HCT116 (cell line): ENCODE results near the gene LTO1. TPM values are rescaled to one million over a fixed set of nuclear protein-coding genes. Genes with fewer than 3 reads are reported as not detected.

Experiments
- ATAC-seq: fragments of 200-7000 bp; cut with Tn5 transposase; 2 replicates; pipeline ENCODE4 v1.9.1; 2020; ENCODE audit warnings: mild to moderate bottlenecking, moderate library complexity
- BruUV-seq: library from RNA; stranded (reverse); fragments of 400-500 nt; replicated peaks from 2 replicates; lab custom pipeline; 2021; lab: Mats Ljungman, UMichigan
- CTCF ChIA-PET: fragments of 300-600 bp; sonication (Branson Sonifier 250); formaldehyde crosslinking; loops from one replicate; lab custom pipeline; 2021; ENCODE audit warnings: antibody characterized with exemption; lab: Charles Lee
- POLR2A ChIA-PET: fragments of 300-600, 350-600 bp; sonication (Branson Sonifier 250); formaldehyde crosslinking; loops from one replicate; lab custom pipeline; 2021; ENCODE audit warnings: antibody characterized with exemption; lab: Charles Lee
- RAD21 ChIA-PET, 2 experiments: fragments of 300-600 bp; sonication (Branson Sonifier 250); formaldehyde crosslinking; loops; one replicate each; lab custom pipeline; 2023; ENCODE audit warnings: low total read pairs in 2 of 2; ENCODE audit not compliant: uncharacterized antibody in 2 of 2, unreplicated experiment in 2 of 2, low non-redundant PET in 1 of 2; lab: Charles Lee
- DNase-seq: peaks from one replicate; pipeline ENCODE4 v3.0.0-alpha.2; 2010; ENCODE audit warnings: low read depth, low spot score
- H2AFZ ChIP-seq: fragments of 200-600 bp; shearing (Covaris generic), sonication (generic); 2 replicates; pipeline ENCODE4 v1.6.1; 2017; ENCODE audit warnings: low read depth, mixed run types, mixed read lengths, antibody characterized with exemption, low read length; ENCODE audit not compliant: poor library complexity, severe bottlenecking
- H3K27ac ChIP-seq: 2 replicates; pipeline ENCODE4 v1.5.1; 2012; ENCODE audit warnings: low read depth, low read length
- H3K27me3 ChIP-seq: fragments of 200-600 bp; sonication (generic); 2 replicates; pipeline ENCODE4 v1.6.1; 2016; ENCODE audit warnings: mixed run types, low read length, mixed read lengths; ENCODE audit not compliant: insufficient read depth
- H3K36me3 ChIP-seq, 2 experiments: fragments of 200-500 bp in 1 of 2; fragments of 200-600 bp in 1 of 2; sonication (Bioruptor generic) in 1 of 2; sonication (generic) in 1 of 2; 2 replicates each; pipeline versions ENCODE4 v1.5.1 to v1.6.1; 2014 to 2016; ENCODE audit warnings: low read length in 2 of 2, inconsistent platforms in 1 of 2, mixed read lengths in 1 of 2, mixed run types in 1 of 2; ENCODE audit not compliant: insufficient read depth in 2 of 2, control insufficient read depth in 1 of 2
- H3K4me1 ChIP-seq, 2 experiments: fragments of 200-600 bp in 1 of 2; sonication (generic) in 1 of 2; 2 replicates each; pipeline versions ENCODE4 v1.5.1 to v1.6.1; 2012 to 2017; ENCODE audit warnings: low read length in 2 of 2, inconsistent platforms in 1 of 2, mild to moderate bottlenecking in 1 of 2, mixed read lengths in 1 of 2, mixed run types in 1 of 2, moderate library complexity in 1 of 2; ENCODE audit not compliant: insufficient read depth in 2 of 2, control insufficient read depth in 1 of 2
- H3K4me2 ChIP-seq: fragments of 200-600 bp; sonication (generic); 2 replicates; pipeline ENCODE4 v1.6.1; 2017; ENCODE audit warnings: mixed run types, low read length, mixed read lengths
- H3K4me3 ChIP-seq, 2 experiments: fragments of 200-600 bp in 1 of 2; sonication (generic) in 1 of 2; replicated peaks in 1 of 2; 2 replicates each; pipeline ENCODE4 v1.5.1; 2011 to 2016; ENCODE audit warnings: low read length in 2 of 2, control low read depth in 1 of 2, low read depth in 1 of 2, mild to moderate bottlenecking in 1 of 2, mixed read lengths in 1 of 2, mixed run types in 1 of 2
- H3K79me2 ChIP-seq: fragments of 200-600 bp; sonication (generic); 2 replicates; pipeline ENCODE4 v1.6.1; 2017; ENCODE audit warnings: mild to moderate bottlenecking, mixed run types, low read length, moderate library complexity, mixed read lengths; ENCODE audit not compliant: insufficient read depth
- H3K9ac ChIP-seq: fragments of 200-600 bp; sonication (generic); 2 replicates; pipeline ENCODE4 v1.6.1; 2016; ENCODE audit warnings: low read length, mixed read lengths
- H3K9me2 ChIP-seq: fragments of 200-600 bp; sonication (generic), shearing (Covaris generic); 2 replicates; pipeline ENCODE4 v1.6.1; 2017; ENCODE audit warnings: mixed run types, mild to moderate bottlenecking, moderate library complexity; ENCODE audit not compliant: insufficient read depth
- H3K9me3 ChIP-seq, 2 experiments: fragments of 200-500 bp in 1 of 2; fragments of 200-600 bp in 1 of 2; sonication (Bioruptor generic) in 1 of 2; sonication (generic) in 1 of 2; 2 replicates each; pipeline ENCODE4 v1.6.1; 2014 to 2017; ENCODE audit warnings: low read length in 2 of 2, mixed read lengths in 2 of 2, inconsistent platforms in 1 of 2, low read depth in 1 of 2, mild to moderate bottlenecking in 1 of 2, mixed run types in 1 of 2, moderate library complexity in 1 of 2; ENCODE audit not compliant: control insufficient read depth in 1 of 2, insufficient read depth in 1 of 2
- H4K20me1 ChIP-seq: fragments of 200-600 bp; sonication (generic), shearing (Covaris generic); 2 replicates; pipeline ENCODE4 v1.6.1; 2017; ENCODE audit warnings: mixed run types, mild to moderate bottlenecking, moderate library complexity; ENCODE audit not compliant: insufficient read depth
- CBX3 ChIP-seq: IDR thresholded peaks from 2 replicates; pipeline ENCODE4 v1.6.1; 2012; ENCODE audit warnings: low read depth
- EGR1 ChIP-seq: IDR thresholded peaks from 2 replicates; pipeline ENCODE4 v1.6.1; 2012; ENCODE audit warnings: low read depth
- EZH2phosphoT487 ChIP-seq: fragments of 200-600 bp; IDR thresholded peaks from 2 replicates; pipeline ENCODE4 v1.6.1; 2018; ENCODE audit warnings: antibody characterized with exemption, borderline replicate concordance
- SIN3A ChIP-seq: IDR thresholded peaks from 2 replicates; pipeline ENCODE4 v1.6.1; 2012; ENCODE audit warnings: low read depth
- SP1 ChIP-seq: IDR thresholded peaks from 2 replicates; pipeline ENCODE4 v1.6.1; 2012; ENCODE audit warnings: low read depth
- intact Hi-C: fragments of 100-400 bp; cut with micrococcal nuclease; formaldehyde crosslinking; loops from 2 replicates; pipeline ENCODE4 v1.10.0; 2022
- total RNA-seq: library from RNA; stranded (reverse); gene quantifications from one replicate; pipeline ENCODE4 v1.2.1, GENCODE V29; 2021; ENCODE audit not compliant: unreplicated experiment
- TF ChIP-seq, protein P1 (sequence below): IDR thresholded peaks from 2 replicates; pipeline ENCODE4 v1.6.1; 2012

The LTO1 gene
- total RNA-seq, 1 experiment from 2014 or later = 21.3 TPM

DNA sequence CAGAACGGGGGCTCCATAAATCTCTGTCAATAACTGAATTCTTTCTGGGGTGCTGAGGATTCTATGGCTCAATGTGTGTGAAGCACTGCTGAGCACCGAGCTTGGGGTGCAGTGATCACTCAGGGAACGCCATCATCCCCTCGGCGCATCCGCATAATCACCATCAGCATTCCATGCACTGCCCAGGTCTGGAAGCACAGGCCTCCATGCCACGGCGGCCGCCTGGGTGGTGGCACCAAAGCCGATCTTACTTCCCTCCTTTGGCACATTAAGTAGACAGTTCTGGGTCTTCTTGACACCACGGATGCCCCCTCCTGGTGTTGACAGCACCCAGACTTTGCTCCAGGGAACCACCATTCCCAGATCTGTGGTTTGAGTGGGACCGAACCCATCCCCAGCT is 15.6 kb downstream of the LTO1 start (continued):
- TF ChIP-seq SP1 (no peak), EGR1 (no peak), EZH2phosphoT487 (no peak), CBX3 (no peak)

DNA sequence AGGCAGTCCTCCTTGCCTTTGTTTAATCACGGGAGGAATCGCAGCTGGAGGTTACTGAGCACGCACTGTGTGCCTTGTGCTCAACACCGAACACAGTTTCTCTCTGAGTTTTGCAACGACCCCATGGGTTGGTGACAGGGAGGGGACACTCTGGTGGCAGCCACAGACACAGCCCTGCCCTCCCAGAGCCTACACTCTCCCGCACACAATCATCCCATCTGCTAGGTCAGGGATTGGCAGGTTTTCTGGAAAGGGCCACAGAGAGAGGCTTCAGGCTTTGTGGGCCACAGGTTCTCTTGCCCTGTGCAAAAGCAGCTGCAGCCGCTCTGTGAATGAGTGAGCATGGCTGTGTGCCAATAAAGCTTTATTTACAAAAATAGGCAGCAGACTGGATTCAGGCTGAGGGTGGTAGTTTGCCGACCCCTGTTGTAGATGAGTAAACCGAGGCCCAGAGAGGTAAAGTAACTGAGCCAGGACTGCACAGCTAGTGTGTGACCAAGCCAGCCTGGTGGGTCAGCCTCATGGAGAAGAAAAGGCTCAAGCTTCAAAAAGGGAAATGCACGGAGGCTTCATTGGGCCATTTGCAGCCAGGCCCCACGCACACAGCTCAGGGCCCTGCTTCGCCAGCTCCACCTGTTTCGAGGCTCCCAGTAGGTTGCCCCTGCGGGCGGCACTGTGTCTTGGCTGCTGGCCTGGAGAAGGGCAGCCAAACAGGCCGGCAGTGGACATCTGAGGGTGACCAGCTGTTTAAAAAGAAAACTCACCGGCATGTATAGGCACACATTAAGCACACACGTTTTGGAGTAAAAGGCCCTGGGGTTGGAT is 16.3 kb downstream of the LTO1 start:
- Histone ChIP-seq H4K20me1 (no peaks in the 10 kb centered on the region), H3K79me2 (no peaks in the 10 kb centered on the region), H3K27ac (no peak overlapping the region), H3K4me2 (no peak overlapping the region), H3K36me3 (no peaks in the 10 kb centered on the region), H3K4me3 (no peak overlapping the region), H3K9ac (no peak overlapping the region), H3K9me2 (no peaks in the 10 kb centered on the region), H2AFZ (no peak overlapping the region), H3K27me3 (no peaks in the 10 kb centered on the region), H3K4me1 (peaks cover 0 to 18% of the 10 kb centered on the region in 2 experiments; a peak in 3 of 4 replicates), H3K9me3 (no peaks in the 10 kb centered on the region)
- DNase-seq (no peak), ATAC-seq (no peak)
- ChIA-PET RAD21 (no interaction called here), CTCF (no interaction called here), POLR2A (no interaction called here)
- TF ChIP-seq, protein P1, sequence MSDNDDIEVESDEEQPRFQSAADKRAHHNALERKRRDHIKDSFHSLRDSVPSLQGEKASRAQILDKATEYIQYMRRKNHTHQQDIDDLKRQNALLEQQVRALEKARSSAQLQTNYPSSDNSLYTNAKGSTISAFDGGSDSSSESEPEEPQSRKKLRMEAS = no peak
- no peak for TF ChIP-seq SIN3A
- no TSS peak for BruUV-seq
- intact Hi-C loops = no loop called here
